Measurements from ENCODE around the gene NUDT1.

DNA sequence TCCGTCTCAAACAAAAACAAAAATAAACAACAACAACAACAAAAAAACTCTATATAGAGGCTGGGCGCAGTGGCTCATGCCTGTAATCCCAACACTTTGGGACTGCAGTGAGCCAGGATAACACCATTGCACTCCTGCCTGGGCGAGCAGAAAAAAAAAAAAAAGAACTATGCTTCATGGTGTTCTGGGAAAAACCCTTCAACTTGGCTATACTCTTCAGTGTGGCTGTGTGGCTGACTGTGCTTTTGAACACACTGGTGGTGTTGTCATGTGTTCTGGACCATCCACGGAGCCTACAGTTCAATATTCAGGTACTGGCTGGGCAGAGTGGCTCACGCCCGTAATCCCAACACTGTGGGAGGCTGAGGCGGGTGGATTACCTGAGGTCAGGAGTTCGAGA lies 45.7 kb downstream of the NUDT1 start:
- TF ChIP-seq, protein P1, sequence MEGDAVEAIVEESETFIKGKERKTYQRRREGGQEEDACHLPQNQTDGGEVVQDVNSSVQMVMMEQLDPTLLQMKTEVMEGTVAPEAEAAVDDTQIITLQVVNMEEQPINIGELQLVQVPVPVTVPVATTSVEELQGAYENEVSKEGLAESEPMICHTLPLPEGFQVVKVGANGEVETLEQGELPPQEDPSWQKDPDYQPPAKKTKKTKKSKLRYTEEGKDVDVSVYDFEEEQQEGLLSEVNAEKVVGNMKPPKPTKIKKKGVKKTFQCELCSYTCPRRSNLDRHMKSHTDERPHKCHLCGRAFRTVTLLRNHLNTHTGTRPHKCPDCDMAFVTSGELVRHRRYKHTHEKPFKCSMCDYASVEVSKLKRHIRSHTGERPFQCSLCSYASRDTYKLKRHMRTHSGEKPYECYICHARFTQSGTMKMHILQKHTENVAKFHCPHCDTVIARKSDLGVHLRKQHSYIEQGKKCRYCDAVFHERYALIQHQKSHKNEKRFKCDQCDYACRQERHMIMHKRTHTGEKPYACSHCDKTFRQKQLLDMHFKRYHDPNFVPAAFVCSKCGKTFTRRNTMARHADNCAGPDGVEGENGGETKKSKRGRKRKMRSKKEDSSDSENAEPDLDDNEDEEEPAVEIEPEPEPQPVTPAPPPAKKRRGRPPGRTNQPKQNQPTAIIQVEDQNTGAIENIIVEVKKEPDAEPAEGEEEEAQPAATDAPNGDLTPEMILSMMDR (IDR thresholded peaks at IDR 0.05; ENCODE audit: insufficient read depth, low read length, poor library complexity, severe bottlenecking): no peak
- TF ChIP-seq EZH2phosphoT487 (conservative IDR thresholded peaks at IDR 0.05; ENCODE audit: low read length): no peak

Measured in SU-DHL-6 (cell line).